Coronary artery (tissue), 2 donors: ENCODE measurements around the gene MCF2L2.

ENCODE experiments used
- DNase-seq: peaks from one replicate; pipeline ENCODE4 v3.0.0-alpha.2; 2017; ENCODE audit warnings: low spot score
- H3K27ac ChIP-seq, 2 donors: fragments of 200-600 bp; sonication (generic); one replicate each; pipeline ENCODE4 v1.5.1; 2016 to 2019
- H3K4me3 ChIP-seq: fragments of 200-600 bp; sonication (generic); 2 replicates; pipeline ENCODE4 v1.5.1; 2016; ENCODE audit warnings: mild to moderate bottlenecking, moderate library complexity
- TF ChIP-seq, protein P1 (sequence below): fragments of 200-600 bp; sonication (generic); IDR thresholded peaks from one replicate; pipeline ENCODE4 v1.5.1; 2019; ENCODE audit warnings: antibody characterized with exemption

Gene MCF2L2

DNA sequence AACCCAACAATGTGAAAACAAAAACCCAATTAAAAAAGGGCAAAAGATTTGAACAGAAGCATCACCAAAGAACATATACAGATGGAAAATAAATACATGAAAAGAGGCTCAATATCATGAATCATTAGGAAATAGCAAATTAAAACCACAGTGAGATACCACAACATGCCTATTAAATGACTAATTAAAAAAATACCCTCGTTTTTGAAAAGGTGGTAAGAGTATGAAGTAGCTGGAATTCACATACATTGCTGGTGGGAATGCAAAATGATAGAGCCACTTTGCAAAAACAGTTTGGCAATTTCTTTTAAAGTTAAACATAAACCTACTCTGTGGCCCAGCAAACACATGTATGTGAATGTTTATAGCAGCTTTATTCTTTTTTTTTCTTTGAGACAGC, 99.6 kb downstream of the MCF2L2 start:
- Histone ChIP-seq H3K27ac (no peak overlapping the region), H3K4me3 (no peak overlapping the region)
- TF ChIP-seq, protein P1, sequence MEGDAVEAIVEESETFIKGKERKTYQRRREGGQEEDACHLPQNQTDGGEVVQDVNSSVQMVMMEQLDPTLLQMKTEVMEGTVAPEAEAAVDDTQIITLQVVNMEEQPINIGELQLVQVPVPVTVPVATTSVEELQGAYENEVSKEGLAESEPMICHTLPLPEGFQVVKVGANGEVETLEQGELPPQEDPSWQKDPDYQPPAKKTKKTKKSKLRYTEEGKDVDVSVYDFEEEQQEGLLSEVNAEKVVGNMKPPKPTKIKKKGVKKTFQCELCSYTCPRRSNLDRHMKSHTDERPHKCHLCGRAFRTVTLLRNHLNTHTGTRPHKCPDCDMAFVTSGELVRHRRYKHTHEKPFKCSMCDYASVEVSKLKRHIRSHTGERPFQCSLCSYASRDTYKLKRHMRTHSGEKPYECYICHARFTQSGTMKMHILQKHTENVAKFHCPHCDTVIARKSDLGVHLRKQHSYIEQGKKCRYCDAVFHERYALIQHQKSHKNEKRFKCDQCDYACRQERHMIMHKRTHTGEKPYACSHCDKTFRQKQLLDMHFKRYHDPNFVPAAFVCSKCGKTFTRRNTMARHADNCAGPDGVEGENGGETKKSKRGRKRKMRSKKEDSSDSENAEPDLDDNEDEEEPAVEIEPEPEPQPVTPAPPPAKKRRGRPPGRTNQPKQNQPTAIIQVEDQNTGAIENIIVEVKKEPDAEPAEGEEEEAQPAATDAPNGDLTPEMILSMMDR: no peak
- no peak for DNase-seq

DNA sequence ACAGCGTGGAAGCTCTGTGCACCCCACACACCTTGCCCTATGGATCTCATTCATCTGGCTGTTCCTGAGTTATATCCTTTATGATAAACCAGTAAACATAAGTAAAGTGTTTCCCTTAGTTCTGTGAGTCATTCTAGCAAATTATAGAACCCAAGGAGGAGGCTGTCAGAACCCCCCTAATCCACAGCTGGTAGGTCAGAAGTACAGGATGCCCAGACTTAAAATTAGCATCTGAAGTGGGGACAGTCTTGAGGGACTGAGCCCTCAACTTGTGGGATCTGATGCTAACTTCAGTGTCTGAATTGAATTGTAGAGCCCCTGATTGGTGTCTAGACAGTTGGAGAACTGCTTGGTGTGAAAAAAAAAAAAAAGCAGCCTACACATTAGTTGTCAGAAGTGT, 100.3 kb downstream of the MCF2L2 start:
- TF ChIP-seq, protein P1: no peak
- Histone ChIP-seq H3K27ac (no peak overlapping the region), H3K4me3 (no peak overlapping the region)
- DNase-seq: no peak

DNA sequence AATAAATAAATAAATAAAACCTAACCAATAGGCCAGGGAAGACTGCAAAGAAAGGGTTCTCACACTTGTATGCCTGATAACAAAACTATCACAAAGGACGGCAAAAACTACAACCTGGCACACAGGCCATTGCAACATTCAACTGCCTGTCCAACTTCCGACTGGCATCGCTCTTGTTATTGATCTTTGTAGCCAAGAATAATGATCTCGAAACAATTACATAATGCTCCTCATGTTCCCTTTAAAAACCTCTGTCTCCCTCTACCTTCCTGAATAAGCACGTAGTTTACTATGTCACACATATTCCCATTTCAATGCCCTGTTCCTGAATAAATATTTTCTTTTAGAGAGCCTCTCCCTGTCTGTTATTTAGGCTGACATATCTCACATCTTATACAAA, 101.1 kb downstream of the MCF2L2 start:
- Histone ChIP-seq H3K27ac (no peak overlapping the region), H3K4me3 (no peak overlapping the region)
- no peak for DNase-seq
- TF ChIP-seq, protein P1: no peak

DNA sequence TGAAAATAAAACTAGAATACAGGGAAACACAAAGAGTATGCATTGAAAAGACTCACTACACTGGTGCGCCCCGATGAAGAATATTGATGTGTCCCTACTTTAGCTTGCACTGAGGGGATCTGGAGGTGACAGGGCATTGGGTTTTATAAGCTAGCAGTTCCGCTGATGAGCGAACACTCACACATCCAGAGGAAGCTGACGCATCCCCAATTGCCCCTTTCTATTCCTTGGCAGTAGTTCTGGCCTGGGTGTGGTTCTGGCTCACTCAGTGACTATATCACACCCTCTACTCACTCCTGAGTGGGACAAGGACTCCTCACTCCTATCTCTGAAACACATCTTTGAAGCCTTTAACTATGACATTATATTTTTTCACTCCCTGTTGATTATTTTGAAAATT, 104.3 kb downstream of the MCF2L2 start:
- Histone ChIP-seq H3K27ac (no peak overlapping the region), H3K4me3 (no peak overlapping the region)
- DNase-seq: no peak
- TF ChIP-seq, protein P1: no peak

DNA sequence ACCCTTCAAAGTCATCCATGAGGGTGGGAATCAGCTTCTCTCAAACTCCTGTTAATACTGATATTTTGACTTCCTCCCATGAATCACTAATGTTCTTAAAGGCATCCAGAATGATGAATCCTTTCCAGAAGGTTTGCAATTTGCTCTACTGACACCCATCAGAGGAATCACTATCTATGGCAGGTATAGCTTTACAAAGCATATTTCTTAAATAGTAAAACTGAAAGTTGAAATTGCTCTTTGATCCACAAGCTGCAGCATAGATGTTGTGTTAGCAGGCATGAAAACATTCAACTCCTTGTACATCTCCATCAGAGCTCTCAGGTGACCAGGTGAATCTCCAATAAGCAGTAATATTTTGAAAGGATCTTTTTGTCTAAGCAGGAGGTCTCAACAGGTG, 109.0 kb downstream of the MCF2L2 start:
- H3K4me3 ChIP-seq: no peak overlapping the region
- no peak overlapping the region for H3K27ac ChIP-seq
- no peak for DNase-seq
- TF ChIP-seq, protein P1: no peak

DNA sequence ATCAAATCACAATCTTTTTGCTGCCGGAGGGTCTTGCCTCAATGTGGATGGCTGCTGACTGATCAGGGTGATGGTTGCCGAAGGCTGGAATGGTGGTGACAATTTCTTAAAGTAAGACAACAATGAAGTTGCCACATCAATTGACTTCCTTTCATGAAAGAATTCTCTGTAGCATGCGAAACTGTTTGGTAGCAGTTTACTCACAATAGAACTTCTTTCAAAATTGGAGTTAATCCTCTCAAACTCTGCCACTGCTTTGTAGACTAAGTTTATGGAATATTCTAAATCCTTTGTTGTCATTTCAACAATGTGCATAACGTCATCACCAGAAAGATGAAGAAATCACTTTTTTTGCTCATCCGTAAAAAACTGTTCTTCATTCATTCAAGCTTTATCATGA, 109.5 kb downstream of the MCF2L2 start:
- Histone ChIP-seq H3K4me3 (no peak overlapping the region), H3K27ac (no peak overlapping the region)
- TF ChIP-seq, protein P1: no peak
- no peak for DNase-seq

DNA sequence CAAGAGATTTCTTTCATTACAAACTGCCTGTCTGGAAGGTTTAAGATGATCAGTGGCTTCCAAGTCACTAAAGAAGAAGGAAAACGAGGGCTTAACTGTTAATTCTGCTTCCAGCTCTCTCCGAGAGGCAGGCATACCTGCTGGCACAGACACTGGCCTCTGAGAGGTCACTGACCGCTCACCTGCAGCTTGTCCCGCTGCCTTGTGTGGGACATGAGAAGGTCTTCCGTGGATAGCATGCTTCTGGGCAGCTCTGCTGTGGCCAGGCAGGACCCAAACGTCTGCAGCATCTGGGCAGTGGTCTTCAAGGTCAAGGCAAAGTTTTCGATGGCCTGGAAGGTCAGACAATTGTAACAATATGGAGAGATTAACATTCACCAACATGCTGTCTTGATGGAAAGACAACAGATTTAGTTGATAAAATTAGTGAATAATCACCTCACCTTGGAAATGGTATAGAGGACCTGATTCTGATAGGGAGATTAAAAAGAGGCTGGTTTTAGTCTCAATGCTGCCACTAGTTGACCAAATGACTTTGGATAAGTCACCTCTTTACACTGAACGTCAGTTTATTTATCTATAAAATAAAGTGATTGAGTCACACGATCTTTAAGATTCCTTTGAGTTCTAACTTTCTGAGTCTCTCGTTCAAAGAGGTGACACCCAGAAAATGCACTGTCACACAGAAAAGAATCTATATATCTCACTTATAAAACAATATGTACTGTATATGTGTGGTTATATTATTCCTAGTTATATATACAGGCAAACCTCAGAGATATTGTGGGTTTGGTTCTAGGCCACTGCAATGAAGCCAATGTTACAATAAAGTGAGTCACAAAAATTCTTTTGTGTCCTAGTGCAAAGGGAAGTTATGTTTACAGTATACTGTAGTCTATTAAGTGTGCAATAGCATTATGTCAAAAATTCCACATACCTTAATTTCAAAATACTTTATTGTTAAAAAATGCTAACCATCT, 110.2 kb downstream of the MCF2L2 start:
- no peak overlapping the region for H3K4me3 ChIP-seq
- no peak for DNase-seq
- H3K27ac ChIP-seq: no peak overlapping the region
- TF ChIP-seq, protein P1: no peak
